ENCODE measurements around the gene ZNG1B. TPM values are rescaled to one million over a fixed set of nuclear protein-coding genes. Genes with fewer than 3 reads are reported as not detected.

The ZNG1B gene
- total and polyA plus RNA-seq, 9 of the 15 experiments (the other 6 are each of a cell fraction or from before 2014, with no cell fraction given), result 37.4 to 108 (median 45.0) TPM

GRCh38 chr2:113406114-113406513 is 31.4 kb upstream of the ZNG1B start:
- POLR2A ChIA-PET, result no interaction called here
- H2AFZ ChIP-seq (ENCODE audit: low read depth, low read length), result no peak overlapping the region

More at GRCh38 chr2:113406114-113406513, 31.4 kb upstream of the ZNG1B start:
- Histone ChIP-seq H3K27me3 (ENCODE audit: control insufficient read depth in 2 of 2, insufficient read depth in 2 of 2, low read length in 2 of 2) (peaks cover 7 to 20% of the 10 kb centered on the region in 2 experiments; a peak in 4 of 5 replicates), H3K9me1 (ENCODE audit: control insufficient read depth, insufficient read depth, low read length) (no peaks in the 10 kb centered on the region), H3K9ac (ENCODE audit: insufficient read depth in 1 of 2, low read depth in 2 of 2, low read length in 2 of 2) (no peak overlapping the region), H3K27ac (ENCODE audit: extremely low read depth, low read depth, low read length) (no peak overlapping the region), H3K4me1 (replicated peaks in 1 of 2; ENCODE audit: control insufficient read depth in 2 of 2, insufficient read depth in 2 of 2, low read length in 2 of 2) (no peaks in the 10 kb centered on the region), H3K36me3 (ENCODE audit: control insufficient read depth, insufficient read depth, low read length) (no peaks in the 10 kb centered on the region), H3K79me2 (ENCODE audit: control insufficient read depth, insufficient read depth, low read length) (no peaks in the 10 kb centered on the region), H4K20me1 (replicated peaks; ENCODE audit: control insufficient read depth, insufficient read depth, low read length) (no peaks in the 10 kb centered on the region), H3K9me3 (replicated peaks; ENCODE audit: control insufficient read depth, insufficient read depth, low read depth, low read length) (no peaks in the 10 kb centered on the region), H3K4me2 (ENCODE audit: insufficient read depth, low read length) (no peak overlapping the region), H3K4me3 (no peak overlapping the region)
- CTCF ChIA-PET (ENCODE audit: low intra/inter-chr PET ratio), result no interaction called here
- intact Hi-C loops (cut with micrococcal nuclease), result no loop called here
- in situ Hi-C loops (cut with MboI), result no loop called here
- TF ChIP-seq E2F5 (CRISPR knock-in tag; IDR thresholded peaks at IDR 0.05) (no peak), HDGF (IDR thresholded peaks at IDR 0.05) (no peak), MYNN (IDR thresholded peaks at IDR 0.05) (no peak), MYNN (CRISPR knock-in tag; IDR thresholded peaks at IDR 0.05) (no peak), RCOR1 (IDR thresholded peaks at IDR 0.05; ENCODE audit: borderline replicate concordance in 1 of 2, low read depth in 2 of 2, low read length in 2 of 2) (no peak), NCOA2 (IDR thresholded peaks at IDR 0.05; ENCODE audit: partially characterized antibody in 2 of 2) (no peak), HMGXB4 (CRISPR knock-in tag; IDR thresholded peaks at IDR 0.05) (no peak)
- FAIRE-seq (no peak), DNase-seq (ENCODE audit: extremely low read depth in 1 of 4, low spot score in 3 of 4) (no peak), ATAC-seq (no peak)
- WGBS (ENCODE audit: insufficient coverage, low coverage, missing lambda C conversion rate), result 0% methylated on average over 5 of the region's 5 CpGs
- BruUV-seq (replicated peaks), result no TSS peak
